GM21367 (cell line): ENCODE results near the gene PPP2R2C.

Experiments
- ATAC-seq: cut with Tn5 transposase; IDR thresholded peaks from one replicate; pipeline ENCODE4 v1.9.1; 2021; ENCODE audit not compliant: unreplicated experiment

Gene PPP2R2C

GRCh38 chr4:6367371-6367851 lies 105.0 kb downstream of the PPP2R2C start:
- no peak for ATAC-seq

- no peak for ATAC-seq
Measured at GRCh38 chr4:6366581-6366980, 105.8 kb downstream of the PPP2R2C start.

- ATAC-seq: no peak
Measured at GRCh38 chr4:6365545-6366086, 106.8 kb downstream of the PPP2R2C start.

DNA sequence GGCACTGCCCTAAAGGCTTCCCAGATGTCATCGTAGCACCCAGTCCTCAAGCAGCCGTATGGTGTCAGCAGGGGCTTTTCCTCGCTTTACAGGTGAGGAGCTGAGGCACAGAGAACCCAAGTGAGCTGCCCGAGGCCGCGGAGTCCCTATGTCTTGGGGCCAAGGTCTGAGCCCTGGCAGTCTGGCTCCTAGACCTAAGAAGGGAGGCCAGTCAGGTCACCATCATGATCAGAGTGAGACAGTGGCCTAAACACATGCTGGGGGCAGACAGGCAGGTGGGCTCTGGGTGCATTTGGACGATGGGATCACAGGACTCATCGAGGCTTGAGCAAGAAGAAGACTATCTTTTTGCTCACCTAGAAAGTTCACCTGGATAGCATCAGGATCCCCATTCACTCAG lies 107.8 kb downstream of the PPP2R2C start:
- ATAC-seq: no peak

GRCh38 chr4:6364146-6364545 lies 108.3 kb downstream of the PPP2R2C start:
- ATAC-seq: no peak

DNA sequence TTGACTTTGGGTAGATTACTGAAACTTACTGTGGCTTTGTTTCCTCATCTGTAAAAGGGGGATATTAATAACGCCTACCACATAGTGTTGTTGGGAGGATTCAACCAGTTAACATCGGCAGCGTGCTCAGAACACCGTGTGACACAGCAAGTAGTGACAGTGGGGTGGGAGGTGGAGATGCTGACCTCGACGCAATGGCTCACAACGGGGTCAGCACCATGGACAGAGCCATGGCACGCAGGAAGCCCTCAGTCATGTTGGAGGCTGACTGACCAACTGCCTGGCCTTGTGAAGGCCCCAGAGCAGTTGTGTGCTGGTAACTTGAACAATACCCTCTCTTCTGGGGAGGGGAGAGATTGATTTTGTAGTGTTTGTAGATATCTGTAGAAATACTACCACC lies 109.5 kb downstream of the PPP2R2C start:
- ATAC-seq: no peak

GRCh38 chr4:6362243-6362885 lies 110.0 kb downstream of the PPP2R2C start:
- ATAC-seq: no peak

- no peak for ATAC-seq
Measured at GRCh38 chr4:6361076-6361784, 111.2 kb downstream of the PPP2R2C start.

- no peak for ATAC-seq
Measured at GRCh38 chr4:6360385-6360784, 112.0 kb downstream of the PPP2R2C start.

- no peak for ATAC-seq
Measured at GRCh38 chr4:6359536-6360308, 112.7 kb downstream of the PPP2R2C start.

DNA sequence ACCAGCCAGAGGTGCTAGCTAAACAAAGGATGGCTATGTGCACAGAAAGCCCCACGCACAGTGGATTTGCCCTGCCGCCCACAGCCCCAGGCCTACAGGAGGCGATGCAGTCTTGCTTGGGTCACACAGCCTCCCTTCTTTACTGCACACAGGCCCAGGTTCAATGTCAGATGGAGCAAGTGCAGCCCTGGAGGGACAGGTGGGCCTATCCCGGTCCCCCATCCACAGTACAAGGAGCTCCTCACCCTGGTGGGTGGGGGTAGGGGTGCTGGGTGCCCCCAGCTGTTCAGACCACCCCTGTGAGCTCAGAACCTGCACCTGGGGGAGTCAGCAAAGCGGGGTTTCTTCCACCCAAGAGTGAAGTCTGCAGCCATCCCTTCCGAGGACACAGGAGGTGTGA lies 114.9 kb downstream of the PPP2R2C start:
- ATAC-seq: no peak

- ATAC-seq: no peak
Measured at GRCh38 chr4:6356076-6356560, 116.3 kb downstream of the PPP2R2C start.

DNA sequence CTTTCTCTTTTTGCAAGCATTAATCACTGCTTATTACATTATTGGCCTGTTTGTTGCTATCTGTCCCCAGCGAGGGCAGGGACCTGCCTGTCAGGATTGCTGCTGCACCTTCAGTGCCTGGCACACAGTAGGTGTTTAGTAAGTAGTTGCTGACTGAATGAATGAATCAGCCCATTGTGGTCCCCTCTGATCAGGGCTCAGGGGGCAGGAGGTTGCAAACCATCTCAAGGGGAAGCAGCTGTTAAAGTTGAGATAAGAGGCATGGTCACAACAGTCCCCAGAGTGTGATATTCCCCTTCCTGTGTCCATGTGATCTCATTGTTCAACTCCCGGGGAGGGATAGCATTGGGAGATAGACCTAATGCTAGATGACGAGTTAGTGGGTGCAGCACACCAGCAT lies 117.4 kb downstream of the PPP2R2C start:
- no peak for ATAC-seq

DNA sequence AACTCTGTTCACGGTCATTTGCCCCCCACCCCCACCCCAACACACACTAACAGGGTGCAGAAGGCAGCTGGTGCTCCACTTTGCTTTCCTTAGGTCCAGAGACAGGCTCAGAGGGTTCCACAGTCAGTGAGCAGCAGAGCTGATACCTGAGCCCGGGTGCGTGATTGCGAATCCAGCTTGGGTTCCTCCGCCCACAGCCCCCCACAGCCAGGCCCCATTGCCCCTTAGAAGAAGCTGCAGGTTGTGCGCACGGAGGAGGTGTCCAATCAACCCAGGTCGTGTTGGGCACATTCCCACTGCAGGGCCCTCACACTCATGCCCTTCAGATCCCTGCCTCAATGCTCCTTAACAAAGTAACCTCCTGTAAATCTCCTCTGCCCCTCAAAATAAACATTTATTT lies 117.8 kb downstream of the PPP2R2C start:
- no peak for ATAC-seq

GRCh38 chr4:6354119-6354518 lies 118.3 kb downstream of the PPP2R2C start:
- ATAC-seq: no peak

DNA sequence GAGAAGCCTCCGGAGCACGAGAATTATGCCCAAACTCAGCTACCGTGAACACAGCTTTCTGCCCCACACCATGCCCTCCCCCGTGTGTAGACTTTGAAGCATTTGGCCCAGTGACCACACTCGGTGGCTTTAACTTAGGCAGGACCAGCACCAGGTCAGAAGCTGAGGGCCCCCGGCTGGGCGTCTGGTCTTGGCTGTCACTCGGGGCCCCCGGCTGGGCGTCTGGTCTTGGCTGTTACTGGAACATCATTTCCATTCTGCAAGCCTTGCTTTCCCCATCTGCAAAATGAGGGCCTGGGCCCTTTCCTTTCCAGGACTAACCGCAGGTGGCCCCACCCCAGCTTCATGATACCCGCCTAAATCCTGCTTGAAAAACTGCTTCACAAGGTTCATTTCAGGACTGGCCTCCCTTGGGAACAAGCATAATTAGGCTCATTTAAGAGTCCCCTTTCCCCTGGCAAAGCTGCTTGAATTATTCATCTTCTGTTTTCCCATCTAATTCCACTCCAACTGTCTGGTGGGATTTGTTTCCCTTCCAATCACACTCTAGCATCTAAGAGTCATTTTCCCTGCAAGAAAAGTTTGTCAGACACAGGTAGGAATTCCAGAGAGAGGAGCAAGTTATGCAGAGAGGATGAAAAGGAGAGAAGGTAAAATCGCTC lies 120.3 kb downstream of the PPP2R2C start:
- ATAC-seq: no peak

DNA sequence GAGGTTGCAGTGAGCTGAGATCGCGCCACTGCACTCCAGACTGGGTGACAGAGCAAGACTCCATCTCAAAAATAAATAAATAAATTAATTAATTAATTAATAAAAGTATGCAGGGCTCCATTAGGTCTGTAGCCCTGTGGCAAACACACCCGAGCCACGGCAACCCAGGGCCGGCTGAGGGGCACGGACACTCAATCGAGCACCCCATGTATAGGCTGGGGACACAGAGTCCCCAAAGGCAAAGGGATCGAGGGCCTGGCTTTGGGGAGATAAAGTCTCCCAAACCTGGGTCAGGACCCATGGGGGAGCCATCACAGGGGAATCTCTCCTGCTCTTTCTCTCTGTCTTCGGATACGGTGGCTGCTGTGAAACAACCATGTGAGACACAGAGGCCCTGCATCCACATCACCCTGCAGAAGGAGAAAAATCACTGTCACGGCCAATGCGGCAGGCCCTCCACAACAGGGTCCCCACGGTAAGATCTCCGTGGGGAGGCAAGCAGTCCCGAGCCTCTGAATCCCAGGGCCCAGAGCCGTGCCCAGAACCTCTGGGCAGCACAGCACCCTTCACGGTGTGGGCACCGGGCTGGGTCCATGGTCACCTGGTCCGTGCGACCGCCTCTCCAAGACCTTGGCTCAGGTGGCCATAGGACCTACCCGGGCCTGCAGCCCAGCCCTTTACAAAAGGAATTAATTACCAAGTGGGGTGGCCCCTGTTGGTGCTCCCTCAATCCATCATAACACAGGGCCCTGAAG lies 121.0 kb downstream of the PPP2R2C start:
- ATAC-seq: no peak

GRCh38 chr4:6350646-6351045 lies 121.8 kb downstream of the PPP2R2C start:
- ATAC-seq: no peak

GRCh38 chr4:6349896-6350603 lies 122.4 kb downstream of the PPP2R2C start:
- ATAC-seq: no peak

GRCh38 chr4:6348408-6348807 lies 124.0 kb downstream of the PPP2R2C start:
- no peak for ATAC-seq
